Kidney capillary endothelial cell (primary cell): ENCODE data around the gene PADI6.
A peak's percentile ranks its signal among the peaks of the same experiment; 100 is the strongest.

ENCODE experiments used
- DNase-seq: peaks from one replicate; pipeline ENCODE4 v3.0.0-alpha.2; 2018; ENCODE audit warnings: low spot score

PADI6 gene

GRCh38 chr1:17436380-17437174 lies 64.6 kb downstream of the PADI6 start:
- DNase-seq: no peak

DNA sequence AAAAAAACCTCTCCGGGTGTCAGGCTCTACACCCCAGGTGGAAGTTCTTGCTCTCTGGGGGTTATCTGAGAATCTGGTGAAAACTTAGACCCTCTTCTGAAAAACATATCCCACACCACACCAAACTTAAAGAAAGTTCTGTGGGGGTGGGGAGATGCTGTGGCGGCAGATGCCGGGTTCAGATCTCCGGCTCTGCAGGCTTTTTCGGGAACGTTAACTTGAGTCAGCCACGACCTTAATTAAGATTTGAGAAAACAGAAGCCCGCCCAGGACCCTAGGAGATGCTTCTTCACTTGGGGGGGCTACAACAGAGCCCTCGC lies 65.2 kb downstream of the PADI6 start:
- DNase-seq: no peak

- DNase-seq: no peak
Observed at GRCh38 chr1:17437580-17438317, 65.8 kb downstream of the PADI6 start.

- peak; percentile 63 for DNase-seq
Observed at GRCh38 chr1:17438318-17439249, 66.6 kb downstream of the PADI6 start.

- DNase-seq: peak; percentile 62
Observed at GRCh38 chr1:17439250-17440073, 67.5 kb downstream of the PADI6 start, which contains the start of gene RCC2. Gene RCC2 (minus strand): TSS chr1:17439677. CDS start chr1:17438514, 1,163 bp downstream.

- no peak for DNase-seq
Observed at GRCh38 chr1:17440074-17440826, 68.3 kb downstream of the PADI6 start.

DNA sequence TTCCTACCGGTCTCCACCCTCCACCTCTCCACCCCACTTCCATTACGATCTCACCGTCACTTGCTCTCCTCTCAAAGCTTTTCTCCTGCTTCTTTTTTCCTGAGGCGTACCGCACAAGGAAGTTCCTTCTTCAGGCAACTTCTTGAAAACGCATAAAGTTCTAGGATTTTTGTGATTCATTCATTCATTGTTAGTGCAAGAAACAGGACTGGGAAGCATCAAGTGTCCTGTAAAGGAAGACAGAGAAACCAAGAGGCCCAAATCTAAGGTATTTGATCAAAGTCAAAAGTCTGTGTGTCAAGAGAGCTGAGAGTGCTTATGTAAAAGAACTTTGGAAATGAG lies 68.8 kb downstream of the PADI6 start:
- no peak for DNase-seq

DNA sequence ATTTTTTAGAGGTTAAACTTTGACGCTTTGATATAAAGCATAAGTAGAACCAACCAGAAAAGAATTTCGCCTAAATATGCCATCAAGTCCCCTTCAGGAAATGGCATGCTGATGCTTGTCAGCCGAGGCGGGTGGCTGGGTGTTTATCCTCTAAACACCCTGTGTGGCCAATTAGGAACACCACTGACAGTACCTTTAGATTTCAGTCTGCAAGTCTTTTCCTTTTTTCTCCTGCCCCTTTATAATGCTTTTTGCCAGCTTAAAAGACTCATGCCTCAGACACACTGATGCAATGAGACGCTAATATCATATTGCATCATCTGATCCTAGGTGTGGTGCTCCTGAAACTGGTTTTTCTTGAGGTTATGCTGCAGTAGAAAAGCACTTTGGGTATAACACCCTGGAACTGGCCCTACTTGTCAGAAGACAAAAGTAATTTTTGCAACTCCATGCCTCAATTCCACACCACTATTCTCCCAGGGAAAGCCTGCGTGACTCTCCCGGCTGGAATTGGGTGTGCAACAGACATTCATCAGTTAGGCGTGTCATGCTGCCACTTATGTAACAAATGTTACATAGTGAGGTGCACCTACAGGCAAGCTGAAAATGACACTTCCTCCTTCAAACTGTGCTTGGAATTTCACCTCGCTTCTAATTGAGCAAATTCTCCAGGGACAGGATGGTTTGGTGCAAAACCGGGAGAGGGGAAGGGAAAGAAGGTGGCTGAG lies 69.4 kb downstream of the PADI6 start:
- DNase-seq: no peak

DNA sequence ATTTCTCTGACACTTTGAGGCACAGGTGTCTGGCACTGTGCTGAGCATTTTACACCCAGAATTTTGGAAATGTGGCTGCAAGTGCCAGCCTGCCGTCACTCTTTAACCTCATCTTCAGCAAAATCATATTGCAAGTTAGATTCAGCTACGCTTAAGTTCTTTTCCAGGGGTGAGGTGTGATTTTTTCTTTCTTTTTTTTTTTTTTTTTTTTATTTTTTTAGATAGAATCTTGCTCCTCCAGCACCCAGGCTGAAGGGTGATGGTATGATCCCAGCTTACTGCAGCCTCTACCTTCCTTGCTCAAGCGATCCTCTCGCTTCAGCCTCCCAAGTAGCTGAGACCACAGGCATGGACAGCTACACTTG lies 70.0 kb downstream of the PADI6 start:
- no peak for DNase-seq

DNA sequence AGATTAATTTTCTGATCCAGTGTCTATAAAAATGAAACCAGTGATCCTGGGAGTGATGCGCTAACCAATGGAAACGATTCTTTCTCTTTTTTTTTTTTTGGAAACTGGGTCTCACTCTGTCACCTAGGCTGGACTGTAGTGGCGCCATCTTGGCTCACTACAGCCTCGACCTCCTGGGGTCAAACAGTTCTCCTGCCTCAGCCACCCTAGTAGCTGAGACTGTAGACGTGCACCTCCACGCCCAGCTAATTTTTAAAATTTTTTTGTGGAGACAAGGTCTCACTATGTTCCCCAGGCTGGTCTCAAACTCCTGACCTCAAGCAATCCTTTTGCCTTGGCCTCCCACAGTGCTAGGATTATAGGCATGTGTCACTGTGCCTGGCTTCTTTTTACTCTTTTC lies 70.8 kb downstream of the PADI6 start:
- no peak for DNase-seq

GRCh38 chr1:17447501-17447992 lies 75.6 kb downstream of the PADI6 start:
- no peak for DNase-seq
